AG09309 (cell line): ENCODE data around the gene DENND6A.

Source experiments
- DNase-seq: peaks from one replicate; pipeline ENCODE4 v3.0.0-alpha.2; 2010; ENCODE audit warnings: low read depth
- H3K4me3 ChIP-seq: 2 replicates; pipeline ENCODE4 v1.5.1; 2011; ENCODE audit warnings: mild to moderate bottlenecking, low read depth, low read length, moderate library complexity; ENCODE audit not compliant: control insufficient read depth
- TF ChIP-seq, protein P1 (sequence below): IDR thresholded peaks from 2 replicates; pipeline ENCODE4 v1.5.1; 2011; ENCODE audit warnings: mild to moderate bottlenecking, low read depth, low read length, inconsistent platforms; ENCODE audit not compliant: insufficient read depth, control insufficient read depth; ENCODE audit errors: missing control alignments

Gene DENND6A

GRCh38 chr3:57700737-57701136 is 7.9 kb upstream of the DENND6A start:
- TF ChIP-seq, protein P1, sequence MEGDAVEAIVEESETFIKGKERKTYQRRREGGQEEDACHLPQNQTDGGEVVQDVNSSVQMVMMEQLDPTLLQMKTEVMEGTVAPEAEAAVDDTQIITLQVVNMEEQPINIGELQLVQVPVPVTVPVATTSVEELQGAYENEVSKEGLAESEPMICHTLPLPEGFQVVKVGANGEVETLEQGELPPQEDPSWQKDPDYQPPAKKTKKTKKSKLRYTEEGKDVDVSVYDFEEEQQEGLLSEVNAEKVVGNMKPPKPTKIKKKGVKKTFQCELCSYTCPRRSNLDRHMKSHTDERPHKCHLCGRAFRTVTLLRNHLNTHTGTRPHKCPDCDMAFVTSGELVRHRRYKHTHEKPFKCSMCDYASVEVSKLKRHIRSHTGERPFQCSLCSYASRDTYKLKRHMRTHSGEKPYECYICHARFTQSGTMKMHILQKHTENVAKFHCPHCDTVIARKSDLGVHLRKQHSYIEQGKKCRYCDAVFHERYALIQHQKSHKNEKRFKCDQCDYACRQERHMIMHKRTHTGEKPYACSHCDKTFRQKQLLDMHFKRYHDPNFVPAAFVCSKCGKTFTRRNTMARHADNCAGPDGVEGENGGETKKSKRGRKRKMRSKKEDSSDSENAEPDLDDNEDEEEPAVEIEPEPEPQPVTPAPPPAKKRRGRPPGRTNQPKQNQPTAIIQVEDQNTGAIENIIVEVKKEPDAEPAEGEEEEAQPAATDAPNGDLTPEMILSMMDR: no peak
- no peak overlapping the region for H3K4me3 ChIP-seq
- DNase-seq: no peak

DNA sequence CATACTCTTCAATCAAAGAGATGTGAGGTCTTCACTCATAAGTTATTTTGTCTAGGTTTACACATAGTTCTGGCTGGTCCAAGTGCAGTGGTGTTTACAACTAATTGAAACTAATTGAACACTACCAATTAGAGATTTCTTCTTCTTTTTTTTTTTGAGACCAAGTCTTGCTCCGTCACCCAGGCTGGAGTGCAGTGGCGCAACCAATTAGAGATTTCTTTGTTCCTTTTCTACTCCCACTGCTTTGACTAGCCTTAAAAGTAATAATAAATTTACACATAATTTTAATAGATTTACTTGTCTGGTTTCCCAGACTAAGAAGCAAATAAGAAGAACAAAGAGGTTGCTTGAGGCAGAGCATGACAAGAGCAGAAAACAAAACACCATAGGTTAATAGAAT is 6.7 kb upstream of the DENND6A start:
- TF ChIP-seq, protein P1: no peak
- no peak overlapping the region for H3K4me3 ChIP-seq
- no peak for DNase-seq

GRCh38 chr3:57696801-57697321 is 4.0 kb upstream of the DENND6A start:
- TF ChIP-seq, protein P1: no peak
- peak; percentile 23 for DNase-seq

DNA sequence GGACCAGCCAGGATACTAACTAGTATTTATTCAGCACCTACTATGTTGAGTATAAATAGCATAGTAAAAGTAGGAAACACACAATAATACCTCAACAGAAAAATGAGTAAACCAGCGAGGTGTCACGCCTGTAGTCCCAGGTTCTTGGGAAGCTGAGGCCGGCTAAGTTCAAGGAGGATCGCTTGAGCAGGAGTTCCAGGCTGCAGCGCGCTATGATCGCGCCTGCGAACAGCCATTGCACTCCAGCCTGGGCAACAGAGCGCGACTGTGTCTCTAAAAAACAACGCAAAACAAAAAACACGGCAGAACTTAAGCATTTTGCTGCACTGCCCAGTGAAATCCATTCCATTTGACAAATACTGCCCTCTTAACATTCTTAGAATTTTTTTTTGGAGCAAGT is 1.3 kb upstream of the DENND6A start:
- H3K4me3 ChIP-seq: no peak overlapping the region
- DNase-seq: no peak
- TF ChIP-seq, protein P1: no peak

More at GRCh38 chr3:57696801-57697321, 4.0 kb upstream of the DENND6A start:
- no peak overlapping the region for H3K4me3 ChIP-seq

DNA sequence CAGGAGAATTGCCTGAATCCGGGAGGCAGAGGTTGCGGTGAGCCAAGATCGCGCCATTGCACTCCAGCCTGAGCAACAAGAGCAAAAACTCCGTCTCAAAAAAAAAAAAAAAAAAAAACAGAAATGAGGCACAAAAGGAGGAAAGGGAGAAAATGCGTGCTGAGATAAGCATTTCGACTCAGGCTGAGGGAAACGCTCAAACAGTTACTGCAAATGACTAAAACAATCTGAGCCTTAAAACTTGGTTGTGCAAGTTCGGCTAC is 813 bp downstream of the DENND6A start:
- peak; percentile 53 for DNase-seq
- peak overlapping the region; percentile 57 for H3K4me3 ChIP-seq

DNA sequence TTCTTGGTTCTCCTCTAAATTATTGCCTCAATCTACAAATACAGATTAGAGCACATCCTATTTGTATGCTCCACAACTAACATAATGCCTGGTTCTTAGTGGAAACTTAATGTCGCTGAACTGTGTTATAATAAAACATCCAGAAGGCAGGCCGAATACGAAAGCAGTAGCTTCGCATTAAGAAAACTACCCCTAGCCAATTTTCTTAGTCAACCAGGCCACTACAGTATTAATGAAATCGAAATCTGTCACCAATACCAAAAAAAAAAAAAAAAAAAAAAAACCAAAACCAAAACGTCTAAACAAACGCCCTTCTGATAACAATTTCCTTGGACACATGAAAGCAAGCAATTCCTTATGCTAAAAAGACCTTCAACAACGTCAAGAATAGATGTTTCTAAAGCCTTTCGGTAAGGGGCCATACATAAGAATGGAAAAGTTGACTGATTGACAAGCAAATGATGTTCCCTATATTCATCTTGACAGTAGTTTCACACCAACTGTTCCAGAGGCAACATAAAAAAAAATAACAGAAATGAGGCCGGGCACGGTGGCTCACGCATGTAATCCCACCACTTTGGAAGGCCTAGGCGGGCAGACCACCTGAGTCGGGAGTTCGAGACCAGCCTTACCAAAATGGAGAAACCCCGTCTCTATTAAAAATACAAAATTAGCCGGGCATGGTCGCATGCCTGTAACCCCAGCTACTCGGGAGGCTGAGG is 1.3 kb downstream of the DENND6A start:
- TF ChIP-seq, protein P1: no peak
- peak overlapping the region; percentile 57 for H3K4me3 ChIP-seq
- no peak for DNase-seq

DNA sequence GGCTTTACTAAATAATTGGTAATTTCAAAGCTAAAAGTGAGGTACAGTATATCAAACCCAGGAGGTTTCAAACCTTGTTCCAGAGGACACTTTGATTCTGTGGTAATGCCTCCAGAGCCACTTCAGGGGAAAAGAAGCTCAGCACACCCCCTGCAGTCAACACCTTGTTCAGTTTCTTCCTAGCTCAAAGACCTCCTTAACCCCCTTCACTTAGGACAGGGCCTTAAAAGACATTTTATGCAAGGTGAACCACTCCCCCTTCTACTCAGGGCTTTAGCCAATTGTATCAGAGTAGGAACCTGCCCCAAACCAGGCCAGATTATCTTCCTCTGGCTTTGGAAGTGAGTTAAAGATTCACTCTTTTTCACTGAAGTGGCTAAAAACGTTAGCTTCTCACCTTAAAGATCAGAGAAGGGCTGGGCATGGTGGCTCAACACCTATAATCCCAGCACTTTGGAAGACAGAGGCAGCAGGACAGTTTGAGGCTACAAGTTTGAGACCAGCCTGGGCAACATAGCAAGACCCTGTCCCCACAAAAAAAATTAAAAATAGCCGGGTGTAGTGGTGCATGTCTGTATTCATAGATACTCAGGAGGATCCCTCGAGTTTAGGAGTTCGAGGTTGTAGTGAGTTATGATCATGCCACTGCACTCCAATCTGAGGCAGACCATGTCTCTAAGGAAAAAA is 3.4 kb downstream of the DENND6A start:
- TF ChIP-seq, protein P1: no peak
- DNase-seq: no peak
- H3K4me3 ChIP-seq: no peak overlapping the region
